ENCODE measurements around the gene GNPAT.
A peak's percentile ranks its signal among the peaks of the same experiment; 100 is the strongest.

Gene GNPAT

DNA sequence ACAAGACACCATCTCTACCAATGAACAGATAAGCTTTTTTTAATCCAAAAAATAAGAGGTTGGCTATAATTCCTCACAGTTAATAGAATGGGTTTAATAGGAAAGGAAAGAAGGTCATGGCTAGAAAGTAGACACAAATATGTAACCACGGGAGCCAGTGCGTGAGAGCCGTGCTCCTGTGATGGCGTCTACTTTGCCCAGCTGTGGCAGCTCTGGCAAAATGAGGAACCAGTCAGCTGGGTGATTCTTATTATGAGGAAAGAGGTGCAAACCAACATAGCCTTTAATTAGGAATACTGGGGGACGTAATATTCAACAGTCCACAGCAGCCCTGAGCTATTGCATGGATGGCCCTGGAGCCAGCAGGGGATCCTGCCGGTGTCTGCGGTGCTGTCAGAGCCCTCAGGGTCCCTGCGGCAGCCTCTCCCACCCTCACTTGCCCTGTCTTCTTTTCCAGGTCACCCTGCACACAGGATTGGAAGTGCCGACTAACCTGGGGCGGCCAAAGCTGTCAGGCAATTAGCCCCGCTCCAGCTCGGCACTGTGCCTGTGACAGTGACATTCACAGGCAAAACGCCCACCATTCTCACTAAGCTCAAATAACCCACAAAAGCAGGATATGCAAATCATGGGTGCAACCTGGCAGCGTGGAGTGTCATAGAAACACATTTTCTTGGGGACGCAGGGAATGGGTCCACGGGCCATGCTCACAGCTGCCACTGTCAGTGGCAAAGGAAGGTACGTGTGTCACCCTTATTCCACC, 25.9 kb upstream of the GNPAT start:
- DNase-seq = no peak

DNA sequence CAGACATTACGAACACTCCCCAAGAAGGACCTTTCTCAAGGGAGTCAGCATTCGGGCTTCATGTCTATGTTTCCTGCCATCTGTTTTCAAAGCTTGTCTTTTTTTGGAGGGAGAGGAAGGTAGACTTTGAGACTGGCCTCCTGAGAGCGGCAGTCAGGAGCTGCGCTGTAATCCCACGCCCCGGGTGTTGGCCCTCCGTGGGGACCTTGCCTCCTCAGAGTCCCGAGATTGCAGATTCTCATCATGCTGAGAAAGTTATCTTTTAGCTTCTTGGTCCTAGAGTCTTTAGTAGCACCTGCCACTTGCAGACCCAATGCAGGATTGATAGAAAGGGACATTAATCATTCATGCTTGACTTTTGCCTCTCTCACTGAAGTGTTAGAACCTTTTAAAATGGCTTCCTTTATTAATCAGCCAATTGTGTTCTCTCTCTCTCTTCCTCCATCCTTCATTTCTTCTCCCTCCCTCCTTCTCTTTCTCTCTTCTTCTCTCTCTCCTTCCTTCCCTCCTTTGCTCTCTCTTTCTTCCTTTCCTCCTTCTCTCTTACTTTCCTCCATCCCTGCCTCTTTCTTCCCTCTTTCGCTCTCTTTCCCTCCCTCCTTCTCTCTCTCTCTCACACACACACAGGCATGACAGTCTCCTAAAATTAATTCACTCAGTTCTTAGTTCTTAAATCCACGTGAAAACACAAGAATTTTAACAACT, 25.2 kb upstream of the GNPAT start:
- no peak for DNase-seq

DNA sequence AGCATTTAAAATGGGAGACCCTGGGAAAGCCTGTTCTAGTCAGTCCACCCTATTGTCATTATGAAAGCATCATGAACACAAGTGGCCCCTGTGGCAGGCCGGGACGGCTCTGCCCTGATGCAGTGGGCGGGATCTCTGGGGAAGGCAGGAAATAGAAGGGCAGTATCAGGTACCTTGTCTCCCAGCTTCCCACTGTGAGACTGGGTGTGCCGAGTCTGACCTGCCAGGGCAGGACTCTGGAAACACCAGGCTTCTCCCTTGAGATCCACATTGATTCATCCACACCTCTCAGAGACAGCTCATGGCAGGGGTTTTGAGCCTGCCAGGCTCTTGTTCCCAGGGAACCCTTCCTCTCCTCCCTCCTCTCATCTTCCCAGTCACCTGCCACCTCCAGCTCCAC, 24.5 kb upstream of the GNPAT start:
- no peak for DNase-seq

DNA sequence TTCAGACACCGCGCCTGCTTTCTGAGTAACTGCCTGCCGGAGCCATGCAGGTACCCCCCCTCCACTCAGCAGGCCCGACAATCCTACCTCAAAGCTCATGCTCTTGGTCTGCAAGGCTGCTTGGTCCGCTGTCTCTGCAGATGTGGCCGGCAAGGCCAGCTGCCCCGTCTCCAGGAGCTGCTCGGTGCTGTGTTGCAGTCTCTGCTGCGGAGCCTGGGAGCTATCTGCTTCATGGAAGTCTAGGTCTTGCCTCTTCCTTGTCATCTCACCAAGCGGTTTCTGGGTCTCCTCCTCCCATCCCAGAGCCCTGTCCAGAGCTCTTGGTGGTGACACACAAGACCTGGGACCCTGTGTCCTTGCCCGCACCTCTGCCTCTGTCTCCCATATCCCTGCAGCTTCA, 24.0 kb upstream of the GNPAT start:
- no peak for DNase-seq

DNA sequence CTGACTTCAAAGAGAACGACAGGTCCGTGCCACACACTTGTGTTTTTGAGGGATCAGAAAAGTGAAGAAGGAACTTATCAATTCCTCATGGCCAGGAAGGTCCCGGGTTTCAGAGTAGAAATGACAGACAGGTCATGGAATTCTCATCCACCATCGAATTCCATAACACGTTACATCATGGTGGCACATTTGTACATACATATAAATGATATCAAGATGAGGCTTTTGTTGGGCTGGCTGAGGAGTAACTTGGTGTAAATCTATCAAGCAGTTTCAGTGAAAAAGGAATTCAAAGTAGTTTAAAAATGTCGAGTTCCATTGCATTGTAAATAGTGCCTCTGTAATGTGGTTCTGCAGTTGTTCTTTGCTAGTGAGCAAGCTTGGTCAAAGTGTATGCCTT, 22.9 kb upstream of the GNPAT start:
- no peak for DNase-seq

DNA sequence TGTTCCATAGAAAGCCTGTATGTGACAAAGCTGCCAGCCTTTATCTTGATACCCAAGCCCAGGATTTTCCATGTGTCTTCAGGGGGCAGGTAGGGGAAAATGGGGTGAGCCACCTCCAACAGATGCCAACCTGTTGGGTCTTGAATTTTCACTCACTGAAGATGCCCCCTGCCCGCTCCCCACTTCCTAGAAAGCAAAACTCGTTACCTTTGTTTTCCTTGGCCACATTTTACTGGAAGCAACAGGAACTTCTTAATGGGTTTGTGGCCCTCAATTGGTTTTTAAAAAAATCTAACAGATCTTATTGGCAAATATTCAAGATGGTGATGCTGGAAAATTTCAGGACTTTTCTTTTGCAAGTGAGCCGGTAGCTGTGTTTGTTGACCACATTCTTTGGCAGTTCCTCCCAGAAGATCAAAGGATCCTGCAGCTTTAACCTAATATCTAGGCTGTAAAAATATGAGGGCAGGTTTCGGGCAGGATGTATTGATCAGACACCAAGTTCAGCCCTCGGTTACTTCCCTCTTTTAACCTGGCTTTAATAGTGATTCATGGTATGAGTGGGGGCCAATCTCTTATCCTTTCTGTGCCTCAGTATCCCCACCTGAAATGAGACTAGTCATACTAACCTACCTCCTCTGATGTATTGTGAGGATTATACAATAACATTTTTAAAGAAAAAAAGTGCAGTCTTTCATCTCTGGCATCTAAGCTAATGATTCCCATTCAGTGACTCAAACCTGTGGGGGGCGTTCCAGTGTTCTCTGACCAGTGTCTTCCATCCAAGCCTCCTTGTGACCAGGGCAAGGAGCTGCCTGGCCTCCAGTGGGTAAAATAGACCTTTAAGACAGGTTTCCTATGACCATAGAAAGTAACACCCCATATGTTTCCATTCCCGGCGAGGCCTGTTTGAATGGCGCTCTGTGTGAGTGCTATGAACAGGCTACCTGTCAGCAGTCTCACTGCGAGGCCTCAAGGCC, 21.3 kb upstream of the GNPAT start:
- no peak for DNase-seq

DNA sequence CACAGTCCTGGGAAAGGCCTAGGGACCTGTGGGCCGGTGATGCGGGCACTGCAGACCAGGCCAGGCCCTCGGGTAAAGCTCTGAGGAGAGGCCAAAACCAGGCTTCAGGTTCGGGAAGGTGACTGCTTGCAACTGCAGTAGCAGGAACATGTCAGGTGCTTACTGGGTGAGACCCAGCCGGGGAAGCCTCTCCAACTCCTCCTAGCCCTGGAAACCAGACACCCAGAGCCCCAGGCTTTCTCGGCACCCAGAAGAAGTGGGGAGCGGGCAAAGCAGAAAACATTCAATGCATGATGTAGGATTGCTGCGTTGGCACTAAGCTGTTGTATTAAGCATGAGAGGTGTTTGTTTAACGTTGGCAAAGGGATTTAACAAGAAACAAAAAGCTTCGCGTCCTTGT, 20.2 kb upstream of the GNPAT start:
- no peak for DNase-seq

DNA sequence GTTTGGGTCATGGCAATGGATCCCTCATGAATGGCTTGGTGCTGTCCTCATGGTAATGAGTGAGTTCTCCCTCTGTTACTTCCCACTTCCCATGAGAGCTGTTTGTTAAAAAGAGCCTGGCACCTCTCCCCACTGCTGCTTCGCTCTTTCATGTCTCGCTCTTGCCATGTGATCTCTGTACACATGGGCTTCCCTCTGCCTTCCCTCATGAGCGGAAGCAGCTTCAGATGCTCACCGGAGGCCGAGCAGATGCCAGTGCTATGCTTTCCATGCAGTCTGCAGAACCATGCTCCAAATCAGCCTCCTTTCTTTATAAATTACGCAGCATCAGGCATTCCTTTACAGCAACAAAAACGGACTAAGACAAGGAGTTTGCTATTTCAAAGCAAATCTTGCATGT, 14.9 kb upstream of the GNPAT start:
- DNase-seq = no peak

DNA sequence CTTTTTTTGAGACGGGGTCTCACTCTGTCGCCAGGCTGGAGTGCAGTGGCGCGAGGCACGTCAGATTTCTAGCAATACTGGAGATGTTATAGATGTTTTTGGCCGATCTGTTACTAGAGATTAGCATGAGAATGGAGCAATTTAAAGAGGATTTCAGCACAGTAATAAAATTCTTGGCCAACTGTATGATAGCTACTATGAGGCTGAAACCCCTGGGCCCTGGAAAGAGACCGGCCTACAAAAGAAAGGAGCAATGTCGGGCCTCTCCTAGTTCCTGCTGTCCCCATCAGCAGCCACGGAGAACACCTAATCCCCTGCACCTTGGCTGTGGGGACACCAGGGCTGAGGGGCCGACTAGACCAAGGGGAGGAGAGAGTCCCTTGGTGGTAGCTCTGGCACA, 9.5 kb upstream of the GNPAT start:
- no peak for DNase-seq

DNA sequence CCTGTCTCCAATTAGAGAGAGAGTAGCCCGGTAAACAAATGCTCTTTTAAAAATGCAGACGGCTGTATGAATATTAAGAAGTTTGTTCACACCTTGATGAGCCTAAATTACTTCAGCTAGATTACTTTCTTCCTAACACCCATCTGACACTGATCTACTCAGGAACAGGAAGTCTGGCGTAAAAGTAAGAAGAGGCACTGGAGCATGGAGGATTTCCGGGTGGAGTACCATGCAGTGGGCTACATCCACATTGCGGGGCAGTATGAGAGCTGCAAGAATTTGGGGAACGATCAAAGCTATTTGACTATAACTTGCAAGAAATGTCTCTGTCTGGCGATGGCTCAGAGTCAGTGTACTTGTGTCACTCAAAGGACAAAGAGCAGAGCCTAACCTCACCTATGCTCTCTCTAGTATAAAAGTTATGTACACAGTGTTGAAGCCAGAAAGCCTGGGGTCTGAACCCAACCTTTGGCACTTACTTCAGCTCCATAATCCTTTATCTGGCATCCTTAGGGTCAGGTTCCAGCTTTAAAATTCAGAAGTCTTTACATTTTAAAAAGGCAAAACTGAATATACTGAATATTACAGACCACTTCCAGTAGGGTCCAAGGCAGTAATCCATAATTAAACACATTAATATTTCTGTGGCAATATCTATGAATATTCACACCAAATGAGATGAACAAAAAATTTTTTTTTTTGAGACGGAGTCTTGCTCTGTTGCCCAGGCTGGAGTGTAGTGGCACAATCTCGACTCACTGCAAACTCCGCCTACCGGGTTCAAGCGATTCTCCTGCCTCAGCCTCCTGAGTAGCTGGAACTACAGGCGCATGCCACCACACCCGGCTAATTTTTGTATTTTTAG, 7.9 kb upstream of the GNPAT start:
- no peak for DNase-seq

DNA sequence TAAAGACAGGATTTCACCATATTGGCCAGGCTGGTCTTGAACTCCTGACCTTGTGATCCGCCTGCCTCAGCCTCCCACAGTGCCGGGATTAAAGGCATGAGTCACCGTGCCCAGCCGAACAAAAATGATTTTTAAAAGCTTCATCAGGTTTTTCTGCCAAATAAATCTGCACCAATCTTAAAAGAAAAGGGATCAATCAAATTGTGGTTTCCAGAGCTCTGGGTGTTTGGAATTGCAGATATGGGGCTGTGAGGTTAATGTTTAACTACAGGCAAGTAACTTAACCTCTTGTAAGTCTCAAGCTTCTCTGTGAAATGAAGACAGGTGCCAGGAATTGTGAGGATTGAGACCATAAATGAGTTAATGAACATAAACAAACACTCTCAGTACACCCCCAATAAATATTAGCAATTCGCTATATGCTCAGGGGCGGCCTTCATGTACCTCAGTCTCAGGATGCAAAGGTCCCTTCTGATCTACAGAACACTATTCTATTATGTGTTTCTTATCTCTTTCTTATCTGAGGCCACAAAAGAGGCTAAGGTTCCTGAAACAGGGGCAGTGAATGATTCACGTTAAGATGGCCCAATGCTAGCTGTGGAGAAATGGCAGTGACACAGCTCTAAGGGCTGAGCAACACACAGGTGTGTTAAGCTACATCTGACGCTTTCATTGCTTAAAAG, 7.1 kb upstream of the GNPAT start:
- no peak for DNase-seq

DNA sequence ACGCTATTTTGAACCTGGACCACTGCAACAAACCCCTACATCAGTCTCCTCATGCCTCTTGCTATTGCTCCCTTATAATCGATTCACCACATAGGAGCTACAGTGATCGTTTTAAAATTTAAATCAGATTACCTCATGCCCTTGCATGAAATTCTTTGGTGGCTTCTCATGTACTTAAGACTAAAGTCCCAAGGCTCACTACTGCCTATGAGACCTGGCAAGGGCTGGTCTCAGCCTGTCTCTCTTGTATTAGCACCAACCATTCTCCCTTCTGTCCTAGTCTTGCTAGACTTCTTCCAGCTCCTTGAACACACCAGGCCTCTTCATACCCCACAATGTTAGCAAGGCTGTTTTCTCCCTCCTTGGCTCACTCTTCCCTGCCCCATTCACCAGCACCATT, 6.5 kb upstream of the GNPAT start:
- no peak for DNase-seq

DNA sequence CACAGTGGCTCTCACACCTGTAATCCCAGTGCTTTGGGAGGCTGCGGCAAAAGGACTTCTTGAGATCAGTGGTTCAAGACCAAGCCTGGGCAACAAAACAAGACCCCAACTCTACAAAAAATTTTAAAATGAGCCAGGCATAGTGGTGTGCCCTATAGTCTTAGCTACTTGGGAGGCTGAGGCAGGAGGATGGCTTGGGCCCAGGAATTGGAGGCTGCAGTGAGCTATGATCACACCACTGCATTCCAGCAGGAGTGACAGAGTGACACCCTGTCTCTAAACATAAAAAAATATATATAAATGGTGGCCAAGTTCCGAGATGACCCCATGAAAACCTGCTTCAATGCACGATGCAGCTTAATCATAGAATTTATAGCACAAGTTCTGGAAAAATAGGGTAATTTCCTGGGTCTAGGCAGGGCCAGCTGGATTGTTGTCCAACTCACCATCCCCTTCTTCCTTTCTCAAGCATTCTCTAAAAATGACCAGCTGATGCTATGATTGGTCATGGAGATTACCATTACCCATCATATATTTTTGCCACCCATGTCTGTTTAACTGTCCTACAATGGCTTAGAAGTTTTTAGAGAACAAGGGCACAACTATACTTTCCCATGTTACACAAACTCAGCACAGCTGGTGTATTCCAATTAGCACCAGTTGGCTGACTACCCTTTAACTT, 5.3 kb upstream of the GNPAT start:
- no peak for DNase-seq

DNA sequence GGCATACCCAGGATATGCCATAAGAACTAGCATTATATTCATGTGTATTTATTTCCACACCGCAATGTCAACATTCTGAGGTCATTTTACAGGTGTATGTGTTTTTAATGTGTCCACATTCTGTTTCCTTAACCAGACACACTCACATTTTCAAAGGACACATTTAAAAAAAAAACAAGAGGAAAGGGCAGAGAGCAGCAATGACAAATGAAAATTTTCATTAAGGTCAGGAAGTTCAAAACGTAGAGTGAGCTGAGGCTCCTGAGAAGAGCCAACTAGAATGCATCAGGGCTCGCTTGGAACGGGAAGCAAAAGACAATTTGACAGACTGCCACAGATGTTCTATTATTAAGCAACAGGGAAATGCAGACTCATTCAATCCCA, 4.8 kb upstream of the GNPAT start:
- no peak for DNase-seq

DNA sequence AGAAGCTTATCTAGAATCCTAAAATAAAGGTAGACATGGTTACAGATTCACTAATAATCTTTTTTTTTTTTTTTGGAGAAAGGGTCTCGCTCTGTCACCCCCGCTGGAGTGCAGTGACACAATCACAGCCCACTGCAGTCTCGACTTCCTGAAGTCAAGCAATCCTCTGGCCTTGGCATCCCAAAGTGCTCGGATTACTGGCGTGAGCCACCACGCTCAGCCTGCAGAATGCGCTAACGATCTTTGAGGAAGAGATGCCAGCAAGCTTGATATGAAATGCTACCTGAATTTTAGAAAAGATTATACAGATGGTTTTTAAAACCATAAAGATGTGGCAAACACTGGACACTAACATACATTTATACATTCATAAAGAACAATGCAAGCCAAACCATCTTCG, 4.1 kb upstream of the GNPAT start:
- DNase-seq = no peak

DNA sequence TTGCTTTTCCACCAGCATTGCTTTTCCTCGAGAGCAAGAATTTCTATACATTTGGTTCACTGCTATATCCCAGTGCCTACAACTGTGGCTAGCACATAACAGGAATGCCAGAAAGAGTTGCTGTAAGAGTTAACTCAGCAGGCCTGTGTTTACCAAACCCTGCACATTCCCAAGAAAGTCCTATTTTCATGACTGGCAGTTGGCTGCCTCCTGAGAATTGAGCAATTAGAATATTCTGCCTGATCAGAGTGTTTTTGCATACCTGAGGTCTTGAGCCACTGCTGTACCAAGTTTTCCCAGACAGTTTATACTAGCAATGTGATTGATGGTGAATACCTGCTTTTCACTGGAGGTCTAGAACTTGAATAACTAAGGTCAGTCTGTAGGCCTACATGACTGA, 2.7 kb upstream of the GNPAT start:
- DNase-seq = no peak

DNA sequence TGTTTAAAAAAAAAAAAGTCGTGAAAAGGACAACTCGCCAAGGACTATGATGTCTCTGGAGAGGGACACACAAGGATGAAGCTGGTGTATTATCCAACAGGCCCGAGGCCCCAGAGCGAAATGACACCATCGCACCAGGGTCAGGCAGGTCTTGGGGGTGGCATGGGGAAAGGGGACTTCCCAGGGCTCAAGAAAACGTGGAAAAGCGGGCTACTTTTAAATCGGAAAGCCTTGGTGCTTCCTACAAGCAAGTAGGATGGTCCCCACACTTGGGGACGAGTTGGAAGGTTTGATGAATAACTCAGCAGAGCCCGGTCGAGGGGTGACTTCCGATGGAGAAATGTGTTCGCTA, 505 bp upstream of the GNPAT start:
- no peak for DNase-seq

DNA sequence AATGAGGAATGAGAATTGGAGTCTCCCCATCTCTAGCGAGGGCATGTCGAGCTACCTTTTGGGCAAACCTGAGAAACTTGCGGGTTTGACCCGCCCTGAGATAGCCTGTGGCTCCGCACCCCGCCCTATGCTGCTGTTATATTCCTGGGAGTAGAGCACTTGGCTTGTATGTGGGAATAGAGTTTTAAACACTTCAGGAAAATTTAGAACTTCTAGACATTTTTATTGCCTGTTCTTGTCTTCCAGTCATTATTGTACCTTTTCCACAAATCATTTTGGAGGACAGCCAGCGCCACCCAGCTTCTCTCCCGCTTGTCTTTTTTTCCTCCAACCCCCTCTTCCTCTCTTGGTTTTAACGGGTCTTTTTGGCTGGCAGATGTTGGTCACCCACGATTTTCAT, 738 bp downstream of the GNPAT start:
- DNase-seq = peak; percentile 7

DNA sequence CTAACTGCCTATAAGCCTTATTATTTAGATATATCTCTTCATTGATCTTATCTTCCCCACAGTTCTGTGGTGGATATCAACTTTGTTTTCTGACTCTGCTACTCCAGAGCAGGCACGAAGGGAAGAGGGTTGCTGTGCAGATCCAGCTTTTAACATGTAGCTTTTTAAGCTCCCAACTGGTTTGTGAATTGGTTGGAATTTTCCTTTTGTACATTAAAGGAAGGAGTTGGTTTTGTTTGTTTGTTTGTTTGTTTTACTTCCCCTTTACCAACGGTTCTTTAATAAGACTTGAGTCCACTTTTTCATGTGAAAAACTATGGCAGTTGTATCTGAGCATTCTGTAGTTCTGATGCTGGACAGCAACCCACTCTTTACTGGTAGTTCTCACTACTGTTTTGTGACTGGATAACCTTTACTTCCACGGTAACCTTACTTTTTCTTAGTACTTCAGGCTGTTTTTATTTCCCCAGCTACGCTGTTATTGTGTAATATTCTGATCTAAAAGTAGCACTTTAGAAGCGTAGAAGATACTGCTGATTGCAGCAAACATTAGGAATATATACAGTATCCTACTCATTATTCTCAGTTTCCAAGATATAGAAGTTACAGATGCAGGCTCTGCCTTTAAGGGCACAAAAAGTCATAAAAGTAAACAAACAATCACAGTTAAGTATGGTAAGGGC, 1.6 kb downstream of the GNPAT start:
- peak; percentile 7 for DNase-seq

DNA sequence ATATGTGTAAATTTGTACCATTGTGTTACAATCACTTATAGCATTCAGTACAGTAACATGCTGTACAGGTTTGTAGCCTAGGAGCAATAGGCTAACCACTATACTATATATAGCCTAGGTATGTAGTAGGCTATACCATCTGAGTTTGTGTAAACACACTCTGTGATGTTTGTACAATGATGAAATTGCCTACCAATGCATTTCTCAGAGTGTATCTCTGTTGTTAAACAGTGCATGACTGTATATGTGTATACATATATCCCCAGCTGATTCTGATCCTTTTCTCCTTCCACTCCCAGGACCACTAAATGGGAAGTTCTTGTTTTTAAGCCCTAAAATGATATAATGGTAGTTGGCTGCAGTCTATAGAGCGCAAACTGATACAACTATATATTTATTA, 7.8 kb downstream of the GNPAT start:
- no peak for DNase-seq

DNA sequence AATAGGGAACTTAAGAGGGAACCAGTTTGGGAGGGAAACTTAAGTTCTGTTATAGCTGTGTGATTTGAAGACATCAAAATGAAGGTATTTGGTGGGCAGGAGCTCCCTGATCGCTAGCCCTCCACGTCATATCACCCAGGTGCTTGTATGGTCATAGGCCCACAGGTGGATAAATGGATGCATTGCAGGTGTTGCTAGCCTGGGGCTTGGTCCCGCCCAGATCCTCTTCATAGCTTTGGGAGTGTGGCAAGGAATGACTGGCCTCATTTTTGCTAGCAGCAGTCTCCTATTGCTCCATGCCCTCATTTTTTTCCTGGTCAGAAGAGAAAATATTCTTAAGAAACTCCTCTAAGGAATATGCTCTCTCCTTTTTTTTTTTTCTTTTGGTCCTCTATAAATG, 11.3 kb downstream of the GNPAT start:
- no peak for DNase-seq

Measured in activated CD4-positive, alpha-beta T cell treated with anti-CD3 and anti-CD28 coated beads, Interleukin-2, Interleukin-6, amounts not matched to agents 100 ng/mL and 50 ng/mL, durations not matched to agents 16 hours and 8 hours (primary cell).